ENCODE measurements around the gene TOX2.

Gene TOX2

DNA sequence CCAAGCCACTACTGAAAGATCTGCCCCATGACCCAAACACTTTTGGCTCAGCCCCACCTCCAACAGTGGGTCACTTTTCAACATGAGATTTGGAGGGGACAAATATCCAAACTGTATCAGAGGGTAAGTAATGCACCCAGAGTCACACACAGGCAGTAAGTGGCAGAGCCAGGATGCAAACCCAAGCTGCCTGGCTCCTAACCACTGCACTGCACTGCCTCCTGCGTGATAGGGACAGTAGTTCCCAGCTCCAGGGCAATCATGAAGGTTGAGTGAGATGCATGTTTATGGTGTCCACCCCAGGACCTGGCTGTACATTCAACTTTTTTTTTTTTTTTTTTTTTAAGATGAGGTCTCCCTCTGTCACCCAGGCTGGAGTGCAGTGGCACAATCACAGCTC is 88.2 kb downstream of the TOX2 start:
- DNase-seq = no peak

DNA sequence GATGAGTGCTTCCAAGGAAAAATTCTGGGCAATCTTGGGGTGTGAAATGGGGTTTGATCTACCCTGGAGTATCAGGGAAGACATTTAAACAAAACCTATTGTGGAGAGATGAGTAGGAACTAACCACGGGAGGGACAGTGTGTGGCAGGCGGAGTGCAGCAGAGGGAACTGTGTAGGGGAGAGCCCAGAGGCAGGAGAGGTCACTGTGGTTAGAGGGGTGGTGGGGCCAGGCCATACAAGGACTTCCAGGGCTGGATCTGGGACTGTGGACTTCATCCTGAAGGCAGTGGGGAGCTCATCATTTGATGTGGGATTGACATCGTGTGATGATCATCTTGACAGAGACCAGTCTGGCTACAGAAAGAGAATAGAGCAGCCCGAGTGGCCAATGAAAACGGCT is 89.0 kb downstream of the TOX2 start:
- DNase-seq = no peak

DNA sequence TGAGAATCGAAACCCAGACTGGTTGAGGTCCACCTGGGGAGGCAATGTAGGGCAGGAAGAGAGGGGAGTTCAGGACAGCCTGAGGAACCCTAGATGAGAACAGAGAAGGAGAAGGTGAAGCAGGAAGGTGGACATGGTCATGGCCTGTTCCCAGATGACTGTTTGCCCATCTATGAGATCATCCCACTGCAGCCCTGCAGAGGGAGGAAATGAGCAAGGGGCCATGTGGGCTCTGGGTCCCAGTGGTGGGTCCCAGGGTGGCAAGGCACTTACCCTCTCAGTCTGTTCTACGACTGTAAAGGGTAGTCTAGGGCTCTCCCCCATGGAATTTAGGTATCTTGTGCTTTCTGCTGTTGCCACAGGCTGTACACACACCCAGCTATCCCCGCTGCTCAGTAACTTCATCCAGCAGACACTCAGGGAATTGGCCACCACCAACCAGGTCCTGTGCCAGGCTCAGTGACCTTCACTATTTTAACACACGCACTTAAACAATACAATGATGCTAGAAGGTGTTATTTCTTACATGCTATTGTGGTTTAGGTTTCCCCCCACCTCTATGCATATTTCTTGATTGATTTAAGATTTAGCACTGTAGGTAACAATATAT is 89.8 kb downstream of the TOX2 start:
- DNase-seq = no peak

GRCh38 chr20:44005661-44006060 is 91.0 kb downstream of the TOX2 start:
- no peak for DNase-seq

DNA sequence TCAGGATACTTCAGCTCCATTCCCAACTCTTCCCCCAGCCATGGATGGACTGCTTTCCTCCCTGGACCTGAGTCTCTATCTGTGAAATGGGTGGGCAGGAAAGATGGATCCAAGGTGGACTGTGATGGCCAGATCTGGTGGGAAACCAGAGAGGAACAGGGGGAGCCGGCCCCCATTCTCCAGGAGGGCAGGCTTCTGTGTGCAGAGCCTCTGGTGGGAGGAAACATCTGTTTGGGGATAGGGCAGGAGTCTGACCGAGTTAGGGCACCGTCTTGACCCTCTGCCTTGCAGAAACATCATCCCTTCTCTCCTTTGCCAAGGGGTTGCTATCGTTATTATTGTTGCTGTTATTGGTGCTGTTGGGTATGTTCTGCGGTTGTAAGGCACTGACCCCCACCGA is 91.5 kb downstream of the TOX2 start:
- DNase-seq = no peak

- no peak for DNase-seq
Measured at GRCh38 chr20:44006578-44006977, 91.9 kb downstream of the TOX2 start.

DNA sequence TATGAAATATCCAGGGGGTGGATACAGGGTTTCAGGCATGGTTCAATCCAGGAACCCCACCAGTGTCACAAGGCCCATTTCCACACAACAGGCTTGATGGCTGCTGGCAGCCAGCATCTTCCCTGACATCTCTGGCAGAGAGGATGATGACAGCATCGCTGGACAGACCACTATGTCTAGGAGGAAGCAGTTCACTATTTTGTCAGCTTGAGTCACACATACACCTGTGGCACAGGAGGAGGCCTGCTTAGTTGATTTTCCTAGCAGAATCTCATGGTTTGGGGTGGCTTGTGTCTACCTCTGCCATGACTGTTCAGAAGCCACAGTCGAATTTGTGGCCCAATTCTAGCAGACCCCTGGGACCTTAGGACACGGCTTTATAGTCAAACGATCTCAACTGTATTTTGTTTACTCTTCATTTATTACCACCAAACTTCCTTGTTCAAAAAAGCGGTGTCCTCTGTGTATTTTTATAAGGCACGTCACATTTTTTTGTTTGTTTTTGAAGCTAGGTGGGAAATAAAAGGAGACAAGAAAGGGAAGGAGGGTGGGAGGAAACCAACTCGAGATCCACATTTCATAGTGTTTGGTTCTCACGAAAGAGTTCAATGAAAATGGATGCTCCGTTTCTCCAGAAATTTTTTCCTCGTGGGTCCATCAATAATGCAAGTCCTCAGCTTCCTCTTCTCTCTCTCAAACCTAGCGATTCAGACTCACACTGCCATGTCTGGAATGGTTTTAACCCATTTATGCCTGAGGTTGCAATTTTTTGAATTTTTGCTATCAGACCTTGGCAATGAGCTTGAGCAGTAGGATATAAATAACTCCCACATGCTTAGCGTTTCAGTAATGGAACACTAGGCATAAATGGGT is 94.4 kb downstream of the TOX2 start:
- DNase-seq = no peak

DNA sequence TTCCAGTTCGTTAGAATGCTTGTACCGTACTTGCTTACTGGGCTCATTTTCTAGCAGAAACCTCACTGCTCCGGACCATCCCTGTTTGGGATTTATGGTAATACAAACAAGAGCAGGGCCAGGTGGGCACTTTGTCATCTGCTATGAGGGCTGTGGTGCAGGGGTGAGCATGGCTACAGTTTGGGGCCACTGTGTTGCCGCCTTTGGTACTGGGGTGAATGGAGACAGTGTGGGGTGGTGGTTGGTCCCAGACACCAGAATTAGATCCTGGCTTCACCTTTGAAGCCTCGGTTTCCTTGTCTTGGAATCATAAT is 95.0 kb downstream of the TOX2 start:
- no peak for DNase-seq

DNA sequence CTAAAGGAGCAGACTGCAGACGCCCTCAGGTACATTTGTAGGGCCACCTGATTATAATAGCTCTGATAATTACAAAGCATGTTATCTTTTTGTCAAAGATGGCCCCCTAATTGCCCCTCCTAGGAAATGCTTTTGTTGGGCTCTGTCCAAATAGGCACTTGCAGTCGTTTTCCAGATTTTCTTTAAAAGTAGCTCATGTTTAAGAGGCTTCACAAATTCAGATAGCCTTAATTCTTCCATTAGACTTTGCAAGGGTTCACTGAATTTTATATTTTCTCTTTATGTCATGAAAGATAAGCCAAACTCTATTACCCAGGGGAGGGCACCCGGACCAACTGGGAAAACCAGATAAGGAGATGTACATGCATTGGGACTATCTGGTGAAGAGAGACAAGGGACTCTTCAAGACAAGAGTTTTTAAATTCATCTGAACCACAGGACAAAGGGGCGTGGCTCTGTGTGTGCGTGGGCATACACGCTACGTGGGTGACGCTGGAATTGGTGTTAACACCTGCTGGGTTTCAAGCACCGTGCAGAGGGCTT is 95.6 kb downstream of the TOX2 start:
- DNase-seq = peak; percentile 10

- no peak for DNase-seq
Measured at GRCh38 chr20:44011251-44011940, 96.7 kb downstream of the TOX2 start.

DNA sequence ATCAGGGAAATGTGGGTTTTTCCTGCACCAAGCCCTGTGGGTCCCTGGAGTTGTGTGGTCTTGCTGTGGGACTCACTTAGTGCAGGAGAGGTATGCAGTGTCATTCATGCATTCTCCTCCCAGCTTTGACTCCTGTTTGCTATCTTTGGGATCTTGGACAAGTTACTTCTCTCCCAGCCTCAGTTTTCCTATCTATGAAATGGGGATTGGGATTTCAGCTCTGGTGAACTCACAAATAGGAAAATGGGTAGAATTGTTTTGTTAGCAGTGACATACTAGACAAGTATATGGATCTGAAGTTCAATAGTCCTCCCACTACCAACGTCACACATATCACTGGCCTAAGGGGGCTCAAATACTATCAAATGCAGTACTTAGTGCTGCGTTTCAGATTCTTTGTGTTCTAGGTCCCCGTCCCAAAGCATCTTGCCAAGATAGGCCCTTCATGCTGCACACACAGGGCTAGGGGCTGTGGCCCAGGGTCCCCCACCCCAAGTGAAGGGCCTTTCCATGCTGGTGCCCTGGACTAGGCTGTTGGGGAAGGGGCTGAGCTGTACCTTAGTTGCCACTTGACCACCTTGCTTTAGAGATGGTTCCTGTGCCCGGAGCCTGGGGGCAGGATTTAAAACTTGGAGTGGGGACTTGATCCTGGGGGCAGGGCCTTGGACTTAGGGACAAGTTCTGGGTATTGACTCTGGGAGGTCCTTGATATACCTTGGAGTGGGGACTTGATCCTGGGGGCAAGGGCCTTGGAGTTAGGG is 98.0 kb downstream of the TOX2 start:
- DNase-seq = no peak

GRCh38 chr20:44014807-44015732 is 100.4 kb downstream of the TOX2 start:
- DNase-seq = no peak

GRCh38 chr20:44015733-44016103 is 101.1 kb downstream of the TOX2 start:
- DNase-seq = no peak

- no peak for DNase-seq
Measured at GRCh38 chr20:44016525-44016924, 101.9 kb downstream of the TOX2 start.

DNA sequence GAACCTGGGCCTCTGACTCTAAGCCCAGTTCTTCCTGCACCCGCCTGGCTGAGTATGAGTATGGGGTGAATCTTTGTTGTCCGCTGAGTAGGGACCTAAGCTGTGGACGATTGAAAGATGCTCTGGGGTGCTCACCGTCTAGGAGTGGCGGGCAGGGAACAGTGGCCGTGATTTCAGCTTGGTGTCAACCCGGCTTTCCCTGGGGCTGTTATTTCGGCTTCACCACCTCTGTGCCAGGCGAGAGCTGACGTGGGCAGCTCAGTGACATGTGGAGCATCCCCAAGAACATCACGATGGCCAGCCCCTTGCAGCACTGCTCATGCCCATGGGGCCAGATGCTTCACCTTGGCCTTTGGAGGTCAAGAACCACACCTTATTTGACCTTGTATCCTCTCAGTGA is 102.6 kb downstream of the TOX2 start:
- DNase-seq = no peak

- DNase-seq = no peak
Measured at GRCh38 chr20:44017905-44018258, 103.2 kb downstream of the TOX2 start.

- no peak for DNase-seq
Measured at GRCh38 chr20:44018259-44018941, 103.7 kb downstream of the TOX2 start.

GRCh38 chr20:44018942-44019637 is 104.4 kb downstream of the TOX2 start:
- DNase-seq = no peak

DNA sequence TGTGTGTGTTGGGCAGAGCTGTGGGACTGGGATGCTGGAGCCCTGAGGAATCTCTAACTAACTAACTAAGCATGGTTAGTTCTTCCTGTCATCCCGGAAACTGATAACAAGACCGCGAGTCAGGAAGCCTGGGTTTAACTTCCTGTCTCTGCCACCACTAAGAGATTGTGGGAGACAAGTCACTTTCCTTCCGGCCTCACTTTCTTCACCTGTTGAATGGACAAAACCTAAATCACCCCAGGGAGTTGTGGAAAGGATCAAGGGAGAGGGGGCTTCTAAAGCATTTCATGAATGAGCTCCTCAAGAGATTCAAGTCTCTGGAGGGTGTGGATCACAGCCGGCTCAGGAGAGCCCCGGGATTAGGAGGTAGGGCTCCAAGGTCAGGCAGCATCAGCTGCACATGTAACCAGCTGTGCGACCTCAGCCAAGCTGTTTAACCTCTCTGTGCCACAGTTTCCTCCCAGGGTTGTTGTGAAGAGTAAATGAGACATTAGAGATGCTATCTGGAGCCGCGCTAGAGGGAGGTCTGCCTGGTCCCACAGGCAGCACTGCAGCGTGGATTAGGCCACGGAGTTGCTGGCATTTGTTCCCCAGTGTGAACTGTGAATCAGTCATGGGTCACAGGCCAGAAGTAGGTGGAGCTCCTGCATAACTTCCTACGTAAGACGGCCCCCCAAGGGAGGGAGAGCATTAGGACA is 105.1 kb downstream of the TOX2 start:
- peak; percentile 16 for DNase-seq

Data from stimulated activated CD4-positive, alpha-beta T cell treated with anti-CD3 and anti-CD28 coated beads, Interleukin-1b, Interleukin-23, amount 100 ng/mL, for 48 hours (primary cell).